Hematopoietic multipotent progenitor cell treated with erythropoietin and hydrocortisone succinate and interleukin-3 and kit ligand, for 17 days (in vitro differentiated cells): ENCODE results near the gene RAB44.

ENCODE experiments used
- DNase-seq: peaks from one replicate; pipeline ENCODE4 v3.0.0-alpha.2; 2015; ENCODE audit warnings: low spot score

Gene RAB44

DNA sequence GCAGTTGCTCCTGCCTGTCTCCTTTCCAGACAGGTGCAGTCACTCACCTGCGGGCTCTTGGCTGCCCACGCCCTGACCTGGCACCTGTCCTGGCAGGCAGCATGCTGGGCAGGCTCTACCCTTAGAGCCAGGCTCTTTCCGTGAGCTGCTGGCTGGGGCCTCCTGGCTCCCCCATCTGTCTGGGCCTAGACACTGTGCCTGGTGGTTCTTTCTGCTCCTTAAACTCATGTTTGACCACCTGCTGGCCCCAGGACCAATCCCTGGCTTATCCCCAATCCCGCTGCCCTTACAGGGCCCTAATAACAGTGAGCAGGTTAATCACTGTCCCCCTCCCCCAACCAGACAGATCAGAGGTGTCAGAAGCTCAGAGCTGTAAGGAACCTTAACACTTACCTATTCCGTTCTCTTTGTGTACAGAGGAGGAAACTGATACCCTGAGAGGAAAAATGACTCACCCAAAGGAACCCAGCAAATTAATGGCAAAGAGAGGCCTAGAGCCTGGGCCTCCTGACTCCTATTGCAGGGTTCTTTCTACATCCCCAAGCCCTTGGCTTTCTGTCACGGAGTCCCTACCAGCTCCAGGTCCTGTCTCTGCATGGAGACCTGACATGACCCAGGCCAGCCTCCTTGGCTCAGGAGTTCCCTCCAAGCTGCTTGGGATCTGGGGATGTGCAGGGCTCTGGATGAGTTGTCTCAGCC is 54.7 kb downstream of the RAB44 start:
- no peak for DNase-seq

DNA sequence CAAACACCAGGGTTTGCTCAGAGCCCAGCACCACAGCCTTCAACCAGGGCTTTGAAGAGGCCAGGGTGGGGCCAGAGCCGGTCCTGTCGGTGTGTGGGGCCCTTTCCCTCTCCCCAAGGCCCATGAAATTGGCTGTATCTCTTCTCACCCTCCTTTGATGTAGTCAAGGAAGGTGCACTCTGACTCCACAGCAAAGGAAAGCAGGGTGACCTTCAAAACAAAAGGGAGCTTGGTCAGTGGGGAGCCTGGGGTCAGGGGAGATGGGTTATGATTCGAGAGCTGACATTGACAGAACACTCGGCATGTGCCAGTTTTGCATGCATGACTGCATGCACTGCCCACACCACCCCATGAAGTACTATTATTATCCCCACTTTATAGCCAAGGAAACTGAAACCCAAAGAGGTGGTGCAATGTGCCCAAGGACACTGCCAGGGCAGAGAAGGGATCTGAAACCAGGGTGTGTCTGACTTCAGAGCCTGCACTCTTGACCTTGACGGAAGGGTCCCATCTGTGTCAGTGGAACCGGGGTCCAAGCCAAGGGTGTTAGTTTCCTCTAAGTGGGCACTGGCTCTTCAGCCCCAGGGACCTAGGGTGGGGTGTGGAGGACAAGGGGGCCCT is 55.4 kb downstream of the RAB44 start:
- DNase-seq = no peak

DNA sequence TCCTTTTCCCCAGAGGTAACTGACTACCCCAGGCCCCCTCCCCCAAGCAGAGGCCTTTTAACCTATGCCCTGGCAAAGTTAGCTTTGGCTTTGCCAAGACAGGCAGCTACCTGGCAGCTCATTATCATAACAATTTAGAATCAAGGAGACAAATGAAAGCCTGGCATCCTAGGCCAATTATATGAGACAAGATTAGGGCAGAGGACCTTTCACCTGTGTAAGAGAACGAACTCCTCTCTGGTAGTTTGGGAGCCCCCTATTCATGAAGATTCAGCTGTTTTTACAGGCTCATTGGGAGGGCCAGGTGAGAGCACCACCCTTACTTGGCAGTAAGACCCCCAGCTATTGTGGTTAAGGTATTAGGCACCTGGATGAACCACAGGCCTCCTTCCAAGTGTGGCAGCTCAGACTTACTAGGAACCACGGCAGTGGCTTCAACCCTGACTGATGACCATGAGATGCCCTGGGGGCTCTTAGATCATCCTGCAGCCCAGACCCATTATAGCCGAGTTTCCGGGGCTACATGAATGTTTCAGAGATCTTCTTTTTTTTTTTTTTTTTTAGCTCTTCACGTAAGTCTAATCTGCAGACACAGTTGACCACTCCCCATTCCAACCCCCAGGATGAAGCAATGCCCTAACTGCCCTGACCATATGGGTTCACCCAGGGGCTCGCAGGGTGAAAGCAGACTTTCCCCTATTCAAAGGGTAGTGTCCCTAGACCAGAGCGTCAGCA is 56.2 kb downstream of the RAB44 start:
- no peak for DNase-seq

DNA sequence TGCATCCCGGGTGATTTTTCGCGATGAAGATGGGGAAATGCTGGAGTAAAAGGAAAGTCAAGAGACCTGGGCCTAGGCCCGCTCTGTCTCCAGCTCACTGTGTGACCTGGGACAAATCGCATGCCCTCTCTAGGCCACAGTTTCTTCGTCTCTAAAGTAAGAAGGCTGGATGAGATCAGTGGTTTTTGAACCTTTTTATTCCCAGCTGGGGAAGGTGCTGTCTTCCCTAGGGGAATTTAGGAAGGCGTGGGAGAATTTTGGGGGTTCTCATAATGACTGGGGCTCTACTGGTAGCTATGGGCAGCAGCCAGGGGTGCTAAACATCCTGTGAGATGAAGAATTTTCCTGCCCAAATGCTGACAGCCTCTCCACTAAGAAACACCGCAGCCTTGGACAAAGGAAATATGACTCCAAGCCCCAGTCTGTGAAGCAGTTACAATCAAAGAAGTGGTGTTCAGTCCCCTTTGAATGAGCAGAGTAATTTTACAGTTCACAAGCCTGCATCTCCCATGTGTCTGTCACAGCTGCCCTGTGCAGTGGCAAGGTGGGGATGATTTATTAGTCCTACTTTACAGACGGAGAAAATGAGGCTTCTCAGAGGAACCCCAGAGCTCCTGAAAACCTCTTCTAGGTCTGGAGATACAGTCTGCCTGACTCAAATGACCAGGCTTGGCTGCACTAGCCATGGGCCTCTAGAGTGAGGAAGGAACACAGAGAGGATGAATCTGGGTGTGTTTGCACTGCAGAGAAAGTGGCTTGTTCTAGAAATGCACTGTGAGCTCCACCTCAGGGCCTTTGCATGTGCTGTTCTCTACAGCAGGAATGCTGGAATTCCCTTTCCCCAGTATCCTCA is 57.2 kb downstream of the RAB44 start:
- DNase-seq = no peak

GRCh38 chr6:36755435-36756348 is 58.1 kb downstream of the RAB44 start:
- DNase-seq = peak; percentile 24

GRCh38 chr6:36756786-36757185 is 59.2 kb downstream of the RAB44 start:
- no peak for DNase-seq

- DNase-seq = no peak
These were observed 59.6 kb downstream of the RAB44 start for GRCh38 chr6:36757206-36757605.

GRCh38 chr6:36757943-36758508 is 60.4 kb downstream of the RAB44 start:
- no peak for DNase-seq

- DNase-seq = no peak
These were observed 61.0 kb downstream of the RAB44 start for GRCh38 chr6:36758516-36759147.

DNA sequence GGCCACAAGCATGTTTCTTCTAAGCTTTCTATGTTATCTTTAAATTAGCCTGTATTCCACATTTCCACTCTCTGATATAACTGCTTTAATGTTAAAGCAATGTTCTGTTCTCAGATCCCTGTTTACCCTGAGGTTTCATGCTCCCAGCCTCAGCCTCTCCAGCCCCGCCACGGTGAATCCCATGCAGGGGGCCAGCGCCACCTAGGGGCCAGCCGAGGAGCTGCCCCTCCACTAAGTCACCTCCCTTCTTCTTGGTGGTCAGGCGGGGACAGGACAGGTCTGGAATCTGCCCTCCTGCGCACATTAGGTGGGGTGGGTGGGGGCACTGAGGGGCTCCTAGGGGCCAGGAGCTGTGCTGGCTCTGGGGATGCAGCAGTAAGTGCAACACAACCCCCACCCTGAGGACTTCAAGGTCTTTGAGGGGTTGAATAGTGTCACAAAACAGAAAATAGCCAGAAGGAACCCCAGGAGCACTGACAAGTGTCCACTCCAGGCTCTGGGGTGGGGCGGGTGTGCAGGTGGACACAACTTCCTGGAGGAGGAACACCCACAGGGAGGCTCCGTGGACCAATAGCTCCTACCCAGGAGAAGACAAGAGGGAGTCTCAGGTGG is 61.6 kb downstream of the RAB44 start:
- DNase-seq = peak; percentile 74

DNA sequence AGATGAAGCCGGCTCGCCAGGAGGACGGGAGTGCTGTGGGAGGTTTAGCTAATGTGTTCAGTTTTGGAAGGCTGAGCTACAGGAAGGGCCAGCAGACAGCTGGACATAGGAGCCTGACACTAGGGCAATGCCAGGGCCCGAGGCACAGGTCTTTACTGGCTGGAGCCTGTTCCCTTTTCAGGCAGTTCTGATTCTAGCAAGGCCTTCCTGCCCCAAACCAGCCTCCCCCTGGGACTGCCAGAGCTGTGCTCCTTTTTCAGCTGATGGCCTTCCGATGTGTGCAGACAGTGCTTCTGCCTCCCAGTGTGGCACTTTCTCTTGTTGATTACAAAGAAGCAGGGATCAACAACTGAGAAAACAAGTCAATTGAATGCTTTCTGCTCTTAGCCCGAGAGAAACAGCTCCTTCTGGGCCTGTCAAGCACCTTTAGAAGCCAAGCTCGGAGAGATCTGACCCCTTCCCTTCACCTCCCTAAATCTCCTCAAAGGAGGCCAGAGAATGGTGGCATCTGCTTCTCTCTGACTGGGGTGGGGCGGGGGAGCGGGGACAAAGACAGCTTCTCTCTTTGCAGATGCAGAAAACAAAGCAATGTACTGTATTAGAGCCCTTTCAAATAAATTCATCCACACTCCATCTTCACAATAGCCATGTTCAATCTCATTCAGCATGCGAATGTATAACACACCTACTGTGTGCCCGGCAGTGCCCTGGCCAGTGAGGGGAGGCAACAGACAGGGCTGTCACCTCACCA is 63.2 kb downstream of the RAB44 start:
- no peak for DNase-seq

DNA sequence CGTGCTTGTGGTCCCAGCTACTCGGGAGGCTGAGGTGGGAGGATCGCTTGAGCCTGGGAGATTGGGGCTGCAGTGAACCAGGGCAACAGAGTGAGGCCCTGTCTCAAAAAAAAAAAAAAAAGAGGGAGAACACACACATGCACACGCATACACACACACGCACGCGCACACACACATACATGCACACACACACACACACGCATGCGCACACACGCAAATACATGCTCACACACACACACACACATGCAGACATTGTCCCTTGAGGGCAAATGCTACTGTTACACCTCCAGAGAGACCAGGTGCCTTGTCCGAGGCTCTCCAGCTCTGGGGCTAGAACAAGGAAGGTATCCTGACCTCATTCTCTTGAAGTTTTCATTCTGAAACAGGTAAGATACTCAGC is 64.5 kb downstream of the RAB44 start:
- no peak for DNase-seq

DNA sequence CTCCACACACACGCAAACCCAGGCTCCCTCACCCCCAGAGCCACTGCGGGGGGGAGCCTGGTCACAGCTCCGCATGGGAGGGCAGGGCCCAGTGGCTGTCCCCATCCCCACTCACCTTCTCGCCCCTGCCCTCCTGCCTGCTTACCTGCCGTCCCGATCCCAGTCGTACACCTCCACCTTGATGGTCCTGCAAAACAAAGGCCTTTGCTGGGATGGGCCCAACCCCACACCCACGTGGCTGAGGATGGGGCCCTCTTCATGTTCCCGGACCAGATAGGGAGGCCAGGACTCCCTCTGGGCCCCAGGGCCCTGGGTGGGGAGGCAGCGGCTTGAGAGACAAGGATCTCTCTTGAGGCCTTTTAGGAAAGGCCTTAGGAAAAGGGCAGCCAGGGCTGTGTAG is 67.6 kb downstream of the RAB44 start:
- no peak for DNase-seq

DNA sequence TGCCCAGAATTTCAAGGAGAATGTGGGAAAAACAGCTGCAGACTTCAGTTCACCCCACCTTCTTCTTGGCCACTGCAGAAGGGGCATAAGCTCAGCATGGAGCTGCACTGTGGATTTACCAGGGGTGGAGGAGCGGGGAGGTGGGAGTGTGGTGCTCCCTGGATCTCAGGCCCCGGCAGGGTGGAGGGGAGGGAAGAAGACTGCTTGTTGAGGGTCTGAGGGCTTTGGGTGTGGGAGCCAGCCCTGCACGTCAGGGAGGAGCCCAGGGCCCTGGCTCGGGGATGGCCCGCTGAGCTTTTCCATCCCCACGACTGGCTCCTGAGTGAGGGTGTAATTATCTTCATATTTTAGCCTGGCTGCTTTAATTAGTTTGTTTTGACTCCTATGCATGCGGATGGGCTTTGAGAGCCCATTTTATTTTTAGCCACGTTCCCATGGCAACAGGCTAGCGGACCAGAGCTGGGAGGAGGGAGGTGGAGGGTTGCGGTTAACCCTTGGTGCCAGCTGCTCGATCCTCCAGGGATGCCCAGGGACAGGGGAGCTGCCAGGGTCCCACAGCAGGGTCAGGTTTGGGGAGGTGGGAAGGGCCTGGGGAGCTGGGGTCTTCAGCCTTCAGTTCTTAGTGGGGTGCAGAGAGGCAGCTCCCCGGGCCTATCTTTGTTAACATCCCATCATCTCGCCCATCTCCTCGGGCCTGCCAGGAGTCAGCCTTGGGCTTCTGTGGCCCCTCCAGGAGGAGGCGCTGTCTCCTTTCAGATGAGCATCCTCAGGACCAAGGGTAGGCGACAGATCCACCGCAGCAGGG is 68.2 kb downstream of the RAB44 start:
- DNase-seq = peak; percentile 82

- DNase-seq = no peak
These were observed 68.8 kb downstream of the RAB44 start for GRCh38 chr6:36766399-36766945.

GRCh38 chr6:36769183-36769675 is 71.6 kb downstream of the RAB44 start:
- DNase-seq = no peak

- DNase-seq = no peak
These were observed 72.3 kb downstream of the RAB44 start for GRCh38 chr6:36769676-36770499.
